Cardiac muscle cell (in vitro differentiated cells and primary cell): ENCODE results near the gene DERA. TPM values are rescaled to one million over a fixed set of nuclear protein-coding genes. Genes with fewer than 3 reads are reported as not detected.
"Not testable (repeated sequence)": the region's sequence is repeated elsewhere in the genome, so short reads cannot be mapped to it uniquely, and the experiment has no call there.

Experiments
- DNase-seq, 2 donors: peaks; one replicate each; pipeline versions ENCODE4 v3.0.0 to v3.0.0-alpha.2; 2010 to 2017; ENCODE audit warnings: low read depth in 1 of 2, low spot score in 1 of 2
- H3K27ac ChIP-seq: fragments of 200-600 bp; sonication (generic); 2 replicates; pipeline ENCODE4 v1.5.1; 2016
- H3K27me3 ChIP-seq: fragments of 200-600 bp; sonication (generic); 2 replicates; pipeline ENCODE4 v1.6.0; 2016; ENCODE audit warnings: control low read depth
- H3K36me3 ChIP-seq: fragments of 200-600 bp; sonication (generic); 2 replicates; pipeline ENCODE4 v1.5.1; 2016; ENCODE audit warnings: control low read depth
- H3K4me1 ChIP-seq: fragments of 200-600 bp; sonication (generic); 2 replicates; pipeline ENCODE4 v1.8.1; 2017; ENCODE audit warnings: low read depth, mild to moderate bottlenecking, mixed run types
- H3K4me3 ChIP-seq: fragments of 200-600 bp; sonication (generic); 2 replicates; pipeline ENCODE4 v1.5.1; 2016; ENCODE audit warnings: mild to moderate bottlenecking
- H3K9me3 ChIP-seq: fragments of 200-600 bp; sonication (generic); 2 replicates; pipeline ENCODE4 v1.5.1; 2017; ENCODE audit warnings: low read depth, mild to moderate bottlenecking, control low read depth
- CTCF ChIP-seq: IDR thresholded peaks from 2 replicates; pipeline ENCODE4 v1.5.1; 2012; ENCODE audit warnings: low read depth, mild to moderate bottlenecking, low read length
- polyA plus RNA-seq: library from polyadenylated mRNA; unstranded; fragments of >200 nt; fragmentation: Nextera tagmentation; extraction: Ambion mirVana; gene quantifications from 2 replicates; pipeline ENCODE4 v1.2.1, GENCODE V29; 2016
- total RNA-seq: library from RNA; depleted of rRNA; stranded (reverse); fragments of >200 nt; gene quantifications from 2 replicates; pipeline ENCODE4 v1.2.3, GENCODE V29; 2016

Gene DERA
- total and polyA plus RNA-seq, 2 experiments from 2014 or later: 15.2 to 30.7 TPM

DNA sequence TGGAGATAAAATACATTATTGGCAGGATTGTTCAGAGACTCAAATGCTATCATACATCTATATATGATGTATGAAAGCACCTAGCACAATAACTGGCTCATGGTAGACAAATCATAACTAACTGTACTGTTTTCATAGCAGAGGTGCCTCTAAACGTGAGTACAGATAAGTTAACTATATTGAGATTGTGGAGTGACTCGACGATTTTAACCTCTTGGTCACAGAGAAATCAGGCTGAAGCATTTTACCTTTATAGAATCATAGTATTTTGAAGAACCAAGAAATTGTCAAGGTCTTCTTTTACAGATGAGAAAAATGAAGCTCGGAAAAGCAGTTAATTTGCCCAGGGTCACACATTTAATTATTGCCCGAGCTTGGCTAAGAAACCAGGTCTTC is 666 bp upstream of the DERA start:
- peaks cover 6% of the 10 kb centered on the region for H3K36me3 ChIP-seq
- H3K27me3 ChIP-seq: no peaks in the 10 kb centered on the region
- H3K9me3 ChIP-seq: no peaks in the 10 kb centered on the region
- no peak for TF ChIP-seq CTCF
- peaks cover 3% of the 10 kb centered on the region for H3K4me1 ChIP-seq
- no peak overlapping the region for H3K27ac ChIP-seq
- H3K4me3 ChIP-seq: no peak overlapping the region
- DNase-seq: no peak

GRCh38 chr12:15911931-15912330 is 799 bp downstream of the DERA start:
- Histone ChIP-seq H3K27ac (peak overlapping the region; percentile 69), H3K4me3 (peak overlapping the region; percentile 51)
- H3K9me3 ChIP-seq, H3K4me1 ChIP-seq, H3K27me3 ChIP-seq, H3K36me3 ChIP-seq, DNase-seq: not testable (repeated sequence)

- H3K4me3 ChIP-seq, H3K27me3 ChIP-seq, H3K27ac ChIP-seq, H3K36me3 ChIP-seq, H3K9me3 ChIP-seq, H3K4me1 ChIP-seq: not testable (repeated sequence)
- DNase-seq: peak in 1 of 2 donors; percentile 23
Observed at GRCh38 chr12:15914131-15914530, 3.0 kb downstream of the DERA start.

DNA sequence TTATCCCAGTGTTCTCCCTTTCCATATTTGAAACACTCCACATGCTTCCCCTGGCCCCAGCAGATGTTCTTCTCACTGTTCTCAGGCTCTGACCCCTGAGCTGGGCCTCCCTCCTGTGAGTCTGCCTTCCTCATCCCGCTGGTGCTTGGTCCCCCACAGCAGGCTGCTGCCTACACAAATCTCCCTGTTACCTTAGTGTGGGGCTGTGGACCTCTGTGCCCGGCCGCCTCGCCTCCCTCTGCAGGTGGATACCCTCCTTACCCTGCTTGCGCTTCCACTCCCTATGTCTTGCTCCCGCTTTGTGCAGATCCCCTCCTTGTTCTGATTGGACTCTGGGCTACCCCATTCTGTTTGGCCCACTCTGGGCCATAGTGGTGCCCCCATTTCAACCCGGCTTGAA is 6.9 kb downstream of the DERA start:
- peaks cover 5% of the 10 kb centered on the region for H3K4me1 ChIP-seq
- no peak overlapping the region for H3K4me3 ChIP-seq
- no peak overlapping the region for H3K27ac ChIP-seq
- H3K27me3 ChIP-seq: no peaks in the 10 kb centered on the region
- H3K9me3 ChIP-seq: no peaks in the 10 kb centered on the region
- TF ChIP-seq CTCF: no peak
- no peak for DNase-seq
- no peaks in the 10 kb centered on the region for H3K36me3 ChIP-seq

DNA sequence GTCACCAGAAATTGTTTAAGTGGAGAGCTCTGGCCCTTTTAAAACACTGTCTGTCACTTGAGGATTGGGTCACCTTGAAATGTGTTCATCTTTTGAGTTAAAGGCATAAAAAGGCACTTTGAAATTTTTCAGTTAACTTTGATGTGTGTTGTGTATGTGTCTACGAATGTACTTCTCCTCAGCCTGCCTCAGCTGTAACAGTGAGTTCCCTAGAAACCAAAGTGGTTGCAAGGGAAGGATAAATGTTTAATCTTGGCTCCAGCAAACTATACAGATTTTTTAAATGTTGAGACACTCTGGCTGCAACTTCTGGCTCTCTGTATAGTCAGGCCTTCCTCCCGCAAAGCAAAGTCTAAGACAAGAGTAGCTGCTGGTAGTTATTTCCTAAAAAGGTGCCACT is 8.3 kb downstream of the DERA start:
- TF ChIP-seq CTCF: no peak
- Histone ChIP-seq H3K27me3 (no peaks in the 10 kb centered on the region), H3K9me3 (no peaks in the 10 kb centered on the region), H3K27ac (peak overlapping the region; percentile 70), H3K4me1 (peaks cover 5% of the 10 kb centered on the region), H3K4me3 (no peak overlapping the region), H3K36me3 (no peaks in the 10 kb centered on the region)
- DNase-seq: no peak

DNA sequence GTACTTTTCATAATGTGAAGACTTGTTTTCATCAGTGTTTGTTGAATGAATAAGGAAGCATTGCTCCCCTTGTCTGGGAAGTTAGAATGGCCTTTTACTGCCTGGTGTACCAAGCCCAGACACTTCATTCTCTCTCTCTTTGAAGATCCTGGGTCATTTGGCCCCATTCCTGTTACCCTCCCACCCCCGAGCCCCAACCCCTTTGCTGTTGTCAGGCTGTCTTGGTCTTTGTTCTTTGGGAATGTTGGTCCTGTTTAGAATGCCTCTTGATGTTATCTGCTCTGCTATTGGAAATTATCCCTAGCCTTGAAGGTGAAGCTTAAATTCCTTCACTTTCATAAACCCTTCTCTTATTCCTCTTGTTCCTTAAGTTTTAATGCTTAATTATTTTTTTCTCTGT is 13.8 kb downstream of the DERA start:
- Histone ChIP-seq H3K4me3 (no peak overlapping the region), H3K27me3 (no peaks in the 10 kb centered on the region), H3K36me3 (no peaks in the 10 kb centered on the region), H3K4me1 (peaks cover 8% of the 10 kb centered on the region), H3K27ac (no peak overlapping the region), H3K9me3 (no peaks in the 10 kb centered on the region)
- DNase-seq: no peak
- no peak for TF ChIP-seq CTCF

- Histone ChIP-seq H3K36me3 (no peaks in the 10 kb centered on the region), H3K27ac (peak overlapping the region; percentile 44), H3K9me3 (no peaks in the 10 kb centered on the region), H3K4me3 (no peak overlapping the region), H3K4me1 (peaks cover 8% of the 10 kb centered on the region), H3K27me3 (no peaks in the 10 kb centered on the region)
- peak in 1 of 2 donors; percentile 54 for DNase-seq
- no peak for TF ChIP-seq CTCF
Observed at GRCh38 chr12:15928346-15928745, 17.2 kb downstream of the DERA start.
